ENCODE data around the gene RPS6KC1. TPM values are rescaled to one million over a fixed set of nuclear protein-coding genes. Genes with fewer than 3 reads are reported as not detected.

Gene RPS6KC1
- total and polyA plus RNA-seq, 4 donors: 7.4 to 26.7 (median 17.3) TPM

DNA sequence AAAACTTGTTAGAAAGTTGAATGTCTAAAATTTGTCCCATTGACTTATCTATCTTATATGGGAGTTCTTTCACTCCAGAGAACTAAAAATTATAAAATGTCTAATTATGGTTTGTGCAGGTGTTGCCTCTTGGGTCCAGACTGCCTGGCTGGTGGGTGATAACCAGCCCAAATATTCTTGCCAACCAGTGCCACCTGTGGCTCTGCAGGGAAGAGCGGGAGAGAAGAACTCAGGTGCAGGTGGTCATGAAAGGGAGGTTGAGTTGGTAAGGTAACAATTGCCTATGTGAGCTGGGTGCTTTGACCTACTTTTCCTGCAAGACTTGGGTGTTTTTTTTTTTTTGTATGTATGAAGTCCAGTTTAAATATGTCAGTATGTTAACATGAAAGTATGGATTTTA, 10.2 kb downstream of the RPS6KC1 start:
- Histone ChIP-seq H3K27me3 (ENCODE audit: control insufficient read depth in 1 of 2, insufficient read depth in 2 of 2, low read length in 1 of 2) (no peaks in the 10 kb centered on the region), H3K9me3 (ENCODE audit: control insufficient read depth, low read length) (no peaks in the 10 kb centered on the region), H3K4me1 (ENCODE audit: control insufficient read depth in 1 of 2, insufficient read depth in 2 of 2, low read length in 2 of 2) (peaks cover 0 to 4% of the 10 kb centered on the region in 2 donors), H3K36me3 (ENCODE audit: control insufficient read depth in 1 of 2, insufficient read depth in 2 of 2, low read length in 1 of 2) (no peaks in the 10 kb centered on the region), H3K4me3 (ENCODE audit: low read length in 2 of 2) (no peak overlapping the region), H3K27ac (ENCODE audit: low read depth in 1 of 2, low read length in 2 of 2) (no peak overlapping the region)
- intact Hi-C loops (cut with DNase I): no loop called here
- 96 to 97% methylated on average over 1 of the region's 1 CpG for WGBS, 2 donors
- ATAC-seq (ENCODE audit: low FRiP score) (no peak), DNase-seq (no peak)

DNA sequence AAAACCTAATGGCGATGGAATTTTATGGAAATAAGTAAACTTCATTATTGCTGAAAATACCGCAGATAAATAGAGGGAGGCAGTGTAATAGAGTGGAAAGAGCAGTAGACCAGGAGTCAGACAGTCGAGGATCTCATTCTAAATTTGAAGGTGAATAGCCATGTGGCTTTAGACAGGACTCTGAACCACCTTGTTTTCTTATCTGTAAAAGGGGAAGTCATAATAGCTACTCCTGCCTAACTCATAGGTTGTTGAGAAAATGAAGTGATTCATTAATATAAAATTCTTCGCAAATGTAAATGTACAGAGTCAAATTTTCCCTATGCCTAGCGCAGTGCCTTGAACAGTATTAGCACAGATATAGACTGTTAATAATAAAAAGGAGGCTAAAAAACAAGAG, 14.8 kb downstream of the RPS6KC1 start:
- DNase-seq (no peak), ATAC-seq (ENCODE audit: low FRiP score) (no peak)
- intact Hi-C loops (cut with DNase I): no loop called here
- H3K9me3 ChIP-seq (ENCODE audit: control insufficient read depth, low read length): no peaks in the 10 kb centered on the region
- H3K36me3 ChIP-seq (ENCODE audit: control insufficient read depth in 1 of 2, insufficient read depth in 2 of 2, low read length in 1 of 2): no peaks in the 10 kb centered on the region
- H3K27me3 ChIP-seq (ENCODE audit: control insufficient read depth in 1 of 2, insufficient read depth in 2 of 2, low read length in 1 of 2): no peaks in the 10 kb centered on the region
- no peak overlapping the region for H3K27ac ChIP-seq (ENCODE audit: low read depth in 1 of 2, low read length in 2 of 2)
- H3K4me3 ChIP-seq (ENCODE audit: low read length in 2 of 2): no peak overlapping the region
- 95 to 96% methylated on average over 5 of the region's 5 CpGs for WGBS, 2 donors
- peaks cover 0 to 4% of the 10 kb centered on the region in 2 donors for H3K4me1 ChIP-seq (ENCODE audit: control insufficient read depth in 1 of 2, insufficient read depth in 2 of 2, low read length in 2 of 2)

DNA sequence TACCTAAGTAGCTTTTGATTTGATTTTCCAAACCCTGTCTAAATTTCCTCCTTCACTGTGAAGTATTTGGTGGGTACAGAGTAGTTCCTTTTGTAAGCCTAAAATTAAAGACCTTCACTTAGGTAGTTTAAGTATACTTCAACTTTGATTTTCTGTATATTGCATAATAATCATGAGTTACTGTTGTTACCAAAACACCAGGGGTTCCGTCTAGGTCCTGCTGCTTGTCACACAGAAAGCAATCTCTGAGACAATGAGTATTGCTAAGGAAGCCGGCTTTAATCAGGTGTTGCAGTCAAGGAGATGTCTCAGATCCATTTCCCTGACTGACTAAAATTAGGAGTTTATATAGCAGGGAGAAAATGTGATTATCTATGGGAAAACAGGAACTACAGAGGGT, 15.3 kb downstream of the RPS6KC1 start:
- Histone ChIP-seq H3K4me3 (ENCODE audit: low read length in 2 of 2) (no peak overlapping the region), H3K9me3 (ENCODE audit: control insufficient read depth, low read length) (no peaks in the 10 kb centered on the region), H3K27me3 (ENCODE audit: control insufficient read depth in 1 of 2, insufficient read depth in 2 of 2, low read length in 1 of 2) (no peaks in the 10 kb centered on the region), H3K27ac (ENCODE audit: low read depth in 1 of 2, low read length in 2 of 2) (no peak overlapping the region), H3K4me1 (ENCODE audit: control insufficient read depth in 1 of 2, insufficient read depth in 2 of 2, low read length in 2 of 2) (peaks cover 0 to 4% of the 10 kb centered on the region in 2 donors), H3K36me3 (ENCODE audit: control insufficient read depth in 1 of 2, insufficient read depth in 2 of 2, low read length in 1 of 2) (no peaks in the 10 kb centered on the region)
- intact Hi-C loops (cut with DNase I): no loop called here
- ATAC-seq (ENCODE audit: low FRiP score) (no peak), DNase-seq (no peak)
- 78 to 83% methylated on average over 2 of the region's 2 CpGs for WGBS, 2 donors

DNA sequence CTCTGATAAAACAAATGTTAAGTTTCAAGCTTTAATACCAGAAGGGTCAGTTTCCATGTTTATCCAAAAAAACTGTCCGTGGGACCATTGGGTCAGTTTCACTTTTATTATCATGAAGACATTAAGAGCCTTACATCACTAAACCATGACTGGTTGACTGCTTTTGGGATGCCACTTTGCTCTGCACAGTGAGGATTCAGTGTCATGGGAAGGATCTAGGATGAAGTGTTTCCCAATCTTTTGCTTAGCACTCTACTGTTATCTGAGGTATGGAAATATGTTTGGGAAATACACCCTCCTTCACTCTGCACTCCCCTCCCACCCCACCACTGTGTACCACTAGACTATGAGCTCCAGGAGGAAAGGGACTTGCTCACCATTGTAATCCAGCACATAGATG, 16.3 kb downstream of the RPS6KC1 start:
- Histone ChIP-seq H3K4me1 (ENCODE audit: control insufficient read depth in 1 of 2, insufficient read depth in 2 of 2, low read length in 2 of 2) (peaks cover 0 to 4% of the 10 kb centered on the region in 2 donors), H3K36me3 (ENCODE audit: control insufficient read depth in 1 of 2, insufficient read depth in 2 of 2, low read length in 1 of 2) (no peaks in the 10 kb centered on the region), H3K27me3 (ENCODE audit: control insufficient read depth in 1 of 2, insufficient read depth in 2 of 2, low read length in 1 of 2) (no peaks in the 10 kb centered on the region), H3K27ac (ENCODE audit: low read depth in 1 of 2, low read length in 2 of 2) (no peak overlapping the region), H3K4me3 (ENCODE audit: low read length in 2 of 2) (no peak overlapping the region), H3K9me3 (ENCODE audit: control insufficient read depth, low read length) (no peaks in the 10 kb centered on the region)
- 82 to 84% methylated on average over 1 of the region's 1 CpG for WGBS, 2 donors
- DNase-seq (no peak), ATAC-seq (ENCODE audit: low FRiP score) (no peak)
- intact Hi-C loops (cut with DNase I): no loop called here

DNA sequence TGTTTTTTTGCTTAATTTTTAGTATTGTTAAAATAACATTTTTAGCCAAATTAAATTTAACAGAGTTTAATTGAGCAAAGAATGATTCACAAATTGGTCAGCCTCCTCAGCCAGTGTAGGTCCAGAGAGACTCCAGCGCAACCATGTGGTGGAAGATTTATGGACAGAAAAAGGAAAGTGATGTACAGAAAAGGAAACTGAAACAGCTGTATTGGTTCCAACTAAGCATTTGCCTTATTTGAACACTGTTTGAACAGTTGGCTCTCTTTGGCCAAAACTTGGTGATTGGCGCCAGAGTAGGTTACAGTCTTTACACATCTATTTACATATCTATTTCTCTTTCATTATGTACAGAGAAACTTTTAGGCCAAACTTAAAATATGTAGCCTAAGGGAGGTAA, 19.4 kb downstream of the RPS6KC1 start:
- no peaks in the 10 kb centered on the region for H3K4me1 ChIP-seq (ENCODE audit: control insufficient read depth in 1 of 2, insufficient read depth in 2 of 2, low read length in 2 of 2)
- ATAC-seq (ENCODE audit: low FRiP score) (no peak), DNase-seq (no peak)
- H3K27ac ChIP-seq (ENCODE audit: low read depth in 1 of 2, low read length in 2 of 2): no peak overlapping the region
- no peaks in the 10 kb centered on the region for H3K36me3 ChIP-seq (ENCODE audit: control insufficient read depth in 1 of 2, insufficient read depth in 2 of 2, low read length in 1 of 2)
- no peaks in the 10 kb centered on the region for H3K27me3 ChIP-seq (ENCODE audit: control insufficient read depth in 1 of 2, insufficient read depth in 2 of 2, low read length in 1 of 2)
- intact Hi-C loops (cut with DNase I): no loop called here
- WGBS, 2 donors: 27 to 37% methylated on average over 2 of the region's 2 CpGs
- no peak overlapping the region for H3K4me3 ChIP-seq (ENCODE audit: low read length in 2 of 2)
- no peaks in the 10 kb centered on the region for H3K9me3 ChIP-seq (ENCODE audit: control insufficient read depth, low read length)

DNA sequence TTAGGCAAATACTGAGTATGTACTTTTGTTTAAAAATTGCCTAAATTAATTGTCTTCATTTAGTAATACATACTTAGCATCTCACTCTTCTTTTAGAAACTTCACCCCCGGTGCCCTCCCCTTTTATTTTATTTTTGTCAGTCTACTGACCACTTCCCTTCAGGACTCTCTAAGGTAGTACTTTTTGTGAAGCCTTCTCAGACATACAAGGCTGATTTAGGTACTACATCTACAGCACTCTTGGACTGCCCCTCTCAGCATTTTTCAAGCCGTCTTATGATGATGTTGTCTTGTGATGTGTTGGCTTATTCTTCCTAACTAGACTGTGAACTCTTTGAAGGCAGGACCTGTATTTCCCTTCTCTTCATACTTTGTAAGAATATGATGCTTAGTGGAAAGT, 24.7 kb downstream of the RPS6KC1 start:
- no peaks in the 10 kb centered on the region for H3K36me3 ChIP-seq (ENCODE audit: control insufficient read depth in 1 of 2, insufficient read depth in 2 of 2, low read length in 1 of 2)
- no peak overlapping the region for H3K27ac ChIP-seq (ENCODE audit: low read depth in 1 of 2, low read length in 2 of 2)
- no peaks in the 10 kb centered on the region for H3K9me3 ChIP-seq (ENCODE audit: control insufficient read depth, low read length)
- no peaks in the 10 kb centered on the region for H3K27me3 ChIP-seq (ENCODE audit: control insufficient read depth in 1 of 2, insufficient read depth in 2 of 2, low read length in 1 of 2)
- no peak overlapping the region for H3K4me3 ChIP-seq (ENCODE audit: low read length in 2 of 2)
- ATAC-seq (ENCODE audit: low FRiP score) (no peak), DNase-seq (no peak)
- WGBS, 2 donors: 96 to 98% methylated on average over 2 of the region's 2 CpGs
- intact Hi-C loops (cut with DNase I): no loop called here
- H3K4me1 ChIP-seq (ENCODE audit: control insufficient read depth in 1 of 2, insufficient read depth in 2 of 2, low read length in 2 of 2): no peaks in the 10 kb centered on the region

DNA sequence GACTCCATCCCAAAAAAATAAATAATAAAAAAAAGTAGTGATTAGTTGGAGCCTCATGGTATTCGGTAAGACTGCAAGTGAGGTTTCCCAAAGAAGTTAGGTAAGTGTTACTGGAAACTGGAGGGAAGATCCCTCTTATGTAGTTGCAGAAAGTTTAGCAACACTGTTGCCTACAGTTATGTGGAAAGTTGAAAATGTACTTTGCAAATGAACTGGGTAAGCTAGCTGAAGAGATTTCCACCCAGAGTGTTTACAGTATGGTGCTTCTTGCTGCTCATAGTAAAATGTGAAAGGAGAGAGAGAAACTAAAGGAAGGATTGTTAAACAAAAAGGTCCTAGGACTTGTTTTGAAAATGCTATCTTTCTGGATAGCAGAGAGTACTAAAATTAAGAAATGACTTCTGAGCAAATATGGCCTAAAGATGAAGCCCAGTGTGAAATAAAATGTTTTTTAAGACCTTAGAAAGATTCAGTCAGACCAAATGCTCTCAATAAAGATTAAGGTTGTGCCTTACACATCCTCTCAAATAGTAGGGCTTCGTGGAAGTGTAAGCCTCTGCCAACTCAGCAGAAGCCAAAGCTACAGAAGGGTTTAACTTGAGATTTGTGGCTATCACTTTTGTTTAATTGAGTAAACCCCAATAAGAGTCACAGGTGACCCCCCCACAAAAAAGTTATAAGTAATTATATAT, 31.5 kb downstream of the RPS6KC1 start:
- WGBS, 2 donors: 91 to 94% methylated on average over 2 of the region's 2 CpGs
- Histone ChIP-seq H3K4me1 (ENCODE audit: control insufficient read depth in 1 of 2, insufficient read depth in 2 of 2, low read length in 2 of 2) (no peaks in the 10 kb centered on the region), H3K4me3 (ENCODE audit: low read length in 2 of 2) (no peak overlapping the region), H3K27me3 (ENCODE audit: control insufficient read depth in 1 of 2, insufficient read depth in 2 of 2, low read length in 1 of 2) (no peaks in the 10 kb centered on the region), H3K27ac (ENCODE audit: low read depth in 1 of 2, low read length in 2 of 2) (no peak overlapping the region), H3K9me3 (ENCODE audit: control insufficient read depth, low read length) (no peaks in the 10 kb centered on the region), H3K36me3 (ENCODE audit: control insufficient read depth in 1 of 2, insufficient read depth in 2 of 2, low read length in 1 of 2) (peaks cover 8 to 18% of the 10 kb centered on the region in 2 donors)
- DNase-seq: no peak
- no peak for ATAC-seq (ENCODE audit: low FRiP score)
- intact Hi-C loops (cut with DNase I): no loop called here

DNA sequence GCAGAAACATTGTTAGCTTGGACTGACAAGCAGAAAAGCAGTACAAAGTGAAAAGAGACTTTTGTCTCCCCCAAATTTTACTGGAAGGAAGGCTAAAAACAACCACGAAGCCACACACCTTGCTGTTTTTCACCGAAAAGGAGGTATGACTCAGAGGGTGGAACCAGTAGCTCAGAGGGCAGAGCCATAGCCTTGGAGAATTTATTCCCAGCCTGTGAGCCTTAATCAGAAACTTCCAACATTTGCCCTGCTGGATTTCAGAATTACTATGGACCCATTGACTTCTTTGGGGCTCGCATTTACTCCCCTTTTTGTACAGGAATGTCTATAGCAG, 32.0 kb downstream of the RPS6KC1 start:
- ATAC-seq (ENCODE audit: low FRiP score): no peak
- WGBS, 2 donors: 93 to 96% methylated on average over 3 of the region's 3 CpGs
- H3K27me3 ChIP-seq (ENCODE audit: control insufficient read depth in 1 of 2, insufficient read depth in 2 of 2, low read length in 1 of 2): no peaks in the 10 kb centered on the region
- intact Hi-C loops (cut with DNase I): no loop called here
- H3K27ac ChIP-seq (ENCODE audit: low read depth in 1 of 2, low read length in 2 of 2): no peak overlapping the region
- H3K36me3 ChIP-seq (ENCODE audit: control insufficient read depth in 1 of 2, insufficient read depth in 2 of 2, low read length in 1 of 2): peaks cover 10 to 18% of the 10 kb centered on the region in 2 donors
- H3K4me3 ChIP-seq (ENCODE audit: low read length in 2 of 2): no peak overlapping the region
- H3K4me1 ChIP-seq (ENCODE audit: control insufficient read depth in 1 of 2, insufficient read depth in 2 of 2, low read length in 2 of 2): no peaks in the 10 kb centered on the region
- no peaks in the 10 kb centered on the region for H3K9me3 ChIP-seq (ENCODE audit: control insufficient read depth, low read length)
- no peak for DNase-seq

DNA sequence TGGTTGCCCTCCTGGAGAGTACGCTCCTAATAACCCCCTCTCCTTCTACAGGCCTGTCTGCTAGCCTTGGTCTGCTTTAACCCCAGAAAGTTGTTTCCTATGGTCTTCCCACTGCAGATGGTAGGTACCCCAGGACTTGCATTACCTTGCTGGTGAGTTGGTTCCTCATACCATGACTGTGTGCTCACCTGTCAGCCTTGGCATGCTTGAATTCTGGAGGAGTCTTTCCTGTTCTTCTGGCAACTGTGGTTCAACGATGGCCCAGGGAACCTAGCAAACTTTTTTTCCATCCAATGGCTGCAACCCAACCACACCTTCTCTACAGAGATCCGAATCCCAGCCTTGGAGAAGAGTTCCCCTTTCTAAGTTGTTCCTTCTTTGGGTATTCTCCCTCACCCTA, 36.9 kb downstream of the RPS6KC1 start:
- Histone ChIP-seq H3K4me1 (ENCODE audit: control insufficient read depth in 1 of 2, insufficient read depth in 2 of 2, low read length in 2 of 2) (no peaks in the 10 kb centered on the region), H3K27ac (ENCODE audit: low read depth in 1 of 2, low read length in 2 of 2) (no peak overlapping the region), H3K9me3 (ENCODE audit: control insufficient read depth, low read length) (no peaks in the 10 kb centered on the region), H3K4me3 (ENCODE audit: low read length in 2 of 2) (no peak overlapping the region), H3K27me3 (ENCODE audit: control insufficient read depth in 1 of 2, insufficient read depth in 2 of 2, low read length in 1 of 2) (no peaks in the 10 kb centered on the region), H3K36me3 (ENCODE audit: control insufficient read depth in 1 of 2, insufficient read depth in 2 of 2, low read length in 1 of 2) (peaks cover 10% of the 10 kb centered on the region in 2 donors)
- ATAC-seq (ENCODE audit: low FRiP score) (no peak), DNase-seq (no peak)
- intact Hi-C loops (cut with DNase I): no loop called here
- WGBS, 2 donors: 95 to 96% methylated on average over 3 of the region's 3 CpGs

Measured in aorta (tissue), 5 donors.